Stomach (tissue), 9 donors: ENCODE results near the gene GET4. TPM values are rescaled to one million over a fixed set of nuclear protein-coding genes. Genes with fewer than 3 reads are reported as not detected.
"Not testable (repeated sequence)": the region's sequence is repeated elsewhere in the genome, so short reads cannot be mapped to it uniquely, and the experiment has no call there.

Experiments
- DNase-seq, 2 donors: peaks; one replicate each; pipeline versions ENCODE4 v3.0.0 to v3.0.0-alpha.2; 2013 to 2019
- H3K27ac ChIP-seq, 5 donors: fragments of 200-600 bp in 4 of 5; sonication (generic) in 4 of 5; one replicate each; pipeline ENCODE4 v1.5.1; 2013 to 2019; ENCODE audit warnings: mild to moderate bottlenecking in 1 of 5, moderate library complexity in 1 of 5
- H3K27me3 ChIP-seq, 3 donors: fragments of 200-600 bp; sonication (generic); one replicate each; pipeline ENCODE4 v1.5.1; 2017 to 2019; ENCODE audit warnings: mixed run types in 1 of 3
- H3K36me3 ChIP-seq, 4 donors: fragments of 200-600 bp; sonication (generic); 1 replicate in 3 of 4; 2 replicates in 1 of 4; pipeline ENCODE4 v1.5.1; 2016 to 2019
- H3K4me1 ChIP-seq, 4 donors: fragments of 200-600 bp; sonication (generic); one replicate each; pipeline ENCODE4 v1.5.1; 2016 to 2019
- H3K4me3 ChIP-seq, 4 donors: fragments of 200-600 bp; sonication (generic) in 3 of 4; one replicate each; pipeline ENCODE4 v1.5.1; 2016 to 2019; ENCODE audit warnings: mild to moderate bottlenecking in 1 of 4
- H3K9me3 ChIP-seq, 4 donors: fragments of 200-600 bp; sonication (generic); one replicate each; pipeline ENCODE4 v1.5.1; 2016 to 2019
- EP300 ChIP-seq: sonication (generic); formaldehyde crosslinking; IDR thresholded peaks from one replicate; pipeline ENCODE4 v1.6.1; 2017; ENCODE audit warnings: antibody characterized with exemption
- POLR2A ChIP-seq, 4 donors: fragments of 450-650 bp; IDR thresholded peaks; one replicate each; pipeline ENCODE4 v1.6.1; 2016; ENCODE audit warnings: antibody characterized with exemption in 4 of 4, control low read depth in 2 of 4, mild to moderate bottlenecking in 1 of 4, moderate library complexity in 1 of 4
- POLR2AphosphoS5 ChIP-seq, 3 donors: sonication (generic); formaldehyde crosslinking; IDR thresholded peaks; one replicate each; pipeline ENCODE4 v1.6.1; 2016; ENCODE audit warnings: antibody characterized with exemption in 3 of 3
- WGBS, 5 donors: extraction: QIAGEN DNeasy Blood & Tissue Kit in 3 of 5; methylation state at CpG; one replicate each; pipeline versions ENCODE4 v1.1.5 to v1.1.7; 2013 to 2018; 5-methylcytosine and 5-hydroxymethylcytosine counted together
- intact Hi-C: fragments of 100-400 bp; cut with DNase I; formaldehyde crosslinking; loops from one replicate; pipeline ENCODE4 v1.15.1; 2023; ENCODE audit warnings: low total_unique reads
- polyA plus RNA-seq, 3 donors: library from polyadenylated mRNA; stranded (reverse); fragments of 200-250 nt; gene quantifications; one replicate each; pipeline ENCODE4 v1.2.3, GENCODE V29; 2013
- total RNA-seq, 5 donors: library from RNA; depleted of rRNA; stranded (reverse); fragments of >200 nt; gene quantifications; one replicate each; pipeline versions ENCODE4 v1.1.0 to v1.2.3, GENCODE V29; 2014 to 2016
- TF ChIP-seq, protein P1 (sequence below), 7 experiments: fragments of 450-650 bp in 4 of 7; fragments of 200-600 bp in 3 of 7; sonication (generic) in 3 of 7; IDR thresholded peaks; one replicate each; pipeline ENCODE4 v1.5.1; 2016 to 2019; ENCODE audit warnings: antibody characterized with exemption in 7 of 7, control low read depth in 2 of 7, mild to moderate bottlenecking in 1 of 7
- donor health status: healthy with polysubstance abuse.
- donor health status: Bipolar disorder and iron deficiency.
- donor health status: healthy.

GET4 gene
- total and polyA plus RNA-seq, 8 donors: 22.4 to 140 (median 46.6) TPM

DNA sequence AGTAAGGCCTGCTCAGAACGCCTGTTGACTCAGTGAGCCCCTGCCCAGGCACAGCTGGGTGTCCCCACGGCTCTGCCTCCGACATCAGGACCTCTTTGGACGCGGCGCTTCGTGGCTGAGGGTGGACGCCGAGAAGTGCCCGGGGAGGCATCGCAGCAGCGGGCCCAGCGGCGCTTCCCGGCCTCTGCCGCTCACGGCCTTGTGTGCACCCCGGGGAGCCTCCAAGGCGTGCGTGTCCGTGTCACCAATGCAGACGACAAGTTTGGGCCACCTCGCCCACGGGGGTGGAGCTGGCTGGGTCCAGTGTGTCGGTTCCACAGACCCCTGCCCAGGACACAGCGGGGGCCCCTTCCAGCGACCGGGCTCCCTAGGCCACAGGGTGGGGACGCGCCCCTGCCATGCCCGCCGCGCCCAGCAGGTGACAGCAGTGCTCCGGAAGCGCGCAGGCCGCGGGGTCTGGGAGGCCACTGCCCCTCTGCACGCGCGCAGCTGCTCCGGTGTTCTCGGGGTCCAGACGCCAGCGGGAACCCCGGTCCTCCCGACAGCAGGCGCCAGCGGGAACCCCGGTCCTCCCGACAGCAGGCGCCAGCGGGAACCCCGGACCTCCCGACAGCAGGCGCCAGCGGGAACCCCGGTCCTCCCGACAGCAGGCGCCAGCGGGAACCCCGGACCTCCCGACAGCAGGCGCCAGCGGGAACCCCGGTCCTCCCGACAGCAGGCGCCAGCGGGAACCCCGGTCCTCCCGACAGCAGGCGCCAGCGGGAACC is 32.4 kb downstream of the GET4 start:
- peak overlapping the region in 3 of 5 donors; percentile 11 to 77 (median 64) for H3K27ac ChIP-seq
- H3K36me3 ChIP-seq: peaks cover 0 to 23% (median 7%) of the 10 kb centered on the region in 4 donors
- intact Hi-C loops, H3K27me3 ChIP-seq, H3K9me3 ChIP-seq: not testable (repeated sequence)
- peak; percentile 54 to 88 for DNase-seq
- WGBS, 5 donors: 32 to 65% (median 33%) methylated on average over 33 to 48 of the region's 73 CpGs
- H3K4me3 ChIP-seq: peak overlapping the region; percentile 28 to 43 (median 34)
- TF ChIP-seq POLR2AphosphoS5 (IDR thresholded peaks at IDR 0.05): peak in 1 of 3 donors; percentile 47
- TF ChIP-seq, protein P1, sequence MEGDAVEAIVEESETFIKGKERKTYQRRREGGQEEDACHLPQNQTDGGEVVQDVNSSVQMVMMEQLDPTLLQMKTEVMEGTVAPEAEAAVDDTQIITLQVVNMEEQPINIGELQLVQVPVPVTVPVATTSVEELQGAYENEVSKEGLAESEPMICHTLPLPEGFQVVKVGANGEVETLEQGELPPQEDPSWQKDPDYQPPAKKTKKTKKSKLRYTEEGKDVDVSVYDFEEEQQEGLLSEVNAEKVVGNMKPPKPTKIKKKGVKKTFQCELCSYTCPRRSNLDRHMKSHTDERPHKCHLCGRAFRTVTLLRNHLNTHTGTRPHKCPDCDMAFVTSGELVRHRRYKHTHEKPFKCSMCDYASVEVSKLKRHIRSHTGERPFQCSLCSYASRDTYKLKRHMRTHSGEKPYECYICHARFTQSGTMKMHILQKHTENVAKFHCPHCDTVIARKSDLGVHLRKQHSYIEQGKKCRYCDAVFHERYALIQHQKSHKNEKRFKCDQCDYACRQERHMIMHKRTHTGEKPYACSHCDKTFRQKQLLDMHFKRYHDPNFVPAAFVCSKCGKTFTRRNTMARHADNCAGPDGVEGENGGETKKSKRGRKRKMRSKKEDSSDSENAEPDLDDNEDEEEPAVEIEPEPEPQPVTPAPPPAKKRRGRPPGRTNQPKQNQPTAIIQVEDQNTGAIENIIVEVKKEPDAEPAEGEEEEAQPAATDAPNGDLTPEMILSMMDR (IDR thresholded peaks at IDR 0.05): peak in 5 of 7 experiments; percentile 41 to 91 (median 70)
- peaks cover 5 to 41% (median 12%) of the 10 kb centered on the region in 4 donors for H3K4me1 ChIP-seq

DNA sequence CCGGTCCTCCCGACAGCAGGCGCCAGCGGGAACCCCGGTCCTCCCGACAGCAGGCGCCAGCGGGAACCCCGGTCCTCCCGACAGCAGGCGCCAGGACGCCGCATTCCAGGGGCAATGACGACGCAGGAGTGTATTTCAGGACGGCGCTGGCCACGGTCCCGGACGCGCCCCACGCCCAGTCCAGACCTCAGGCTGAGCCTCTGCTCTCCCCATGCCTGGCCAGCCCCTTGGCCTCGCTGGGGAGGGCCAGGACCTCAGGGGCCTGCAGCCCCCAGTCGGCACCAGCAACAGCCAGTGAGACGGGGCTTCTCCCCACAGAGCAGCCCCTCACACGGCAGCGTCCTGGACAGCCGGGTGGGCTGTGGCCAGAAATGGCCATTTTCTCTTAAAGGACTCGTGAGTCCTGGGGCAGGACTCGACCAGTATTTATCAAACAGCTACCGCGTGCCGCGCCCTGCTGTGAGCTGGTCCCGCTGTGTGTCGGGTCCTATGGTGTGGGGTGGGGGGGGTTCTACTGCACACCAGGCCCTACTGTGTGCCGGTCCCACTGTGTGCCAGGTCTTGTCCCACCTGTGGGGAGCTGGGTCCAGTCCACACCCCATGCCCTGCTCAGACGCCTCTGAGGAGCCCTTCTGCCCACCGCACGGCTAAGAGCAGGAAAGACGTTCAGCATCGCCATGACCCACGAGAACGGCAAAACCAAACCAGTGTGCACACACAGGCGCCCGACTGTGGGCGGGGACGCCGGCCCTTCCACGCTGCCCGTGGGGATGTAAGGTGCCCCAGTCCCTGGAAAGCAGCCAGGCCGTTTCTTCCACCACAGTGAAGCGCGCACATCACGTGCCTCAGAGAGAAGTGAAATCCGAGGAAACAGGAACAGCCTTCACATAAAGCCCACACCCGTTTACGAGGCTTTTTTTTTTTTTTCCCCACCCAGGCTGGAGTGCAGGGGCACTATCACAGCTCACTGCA is 33.3 kb downstream of the GET4 start:
- intact Hi-C loops: no loop called here
- 27 to 68% (median 40%) methylated on average over 22 to 57 of the region's 58 CpGs for WGBS, 5 donors
- peak overlapping the region; percentile 28 to 43 (median 34) for H3K4me3 ChIP-seq

DNA sequence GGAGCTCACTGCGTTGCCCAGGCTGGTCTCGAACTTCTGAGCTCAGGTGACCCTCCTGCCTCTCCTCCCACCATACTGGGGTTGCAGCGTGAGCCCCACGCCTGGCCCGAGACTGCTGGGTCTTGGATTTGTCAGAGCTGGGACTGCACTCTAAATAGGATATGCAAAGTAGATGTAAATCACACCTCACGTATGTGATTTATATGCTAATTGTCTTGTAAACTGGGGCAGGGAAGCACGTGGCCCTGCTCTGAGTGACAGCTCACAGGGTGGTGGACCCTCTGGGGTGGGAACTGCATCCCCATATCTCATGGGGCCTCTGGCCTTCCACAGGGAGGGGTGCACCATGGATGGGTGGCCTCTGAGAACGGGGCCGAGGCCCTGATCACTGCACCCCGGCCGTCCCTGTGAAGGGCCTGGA is 34.1 kb downstream of the GET4 start:
- 86 to 89% (median 88%) methylated on average over 7 to 11 of the region's 11 CpGs for WGBS, 5 donors
- H3K27ac ChIP-seq: no peak overlapping the region
- H3K4me1 ChIP-seq: peaks cover 5 to 53% (median 25%) of the 10 kb centered on the region in 4 donors

More for the DNA sequence above, 33.3 kb downstream of the GET4 start:
- peak; percentile 52 to 76 for DNase-seq
- H3K36me3 ChIP-seq: peaks cover 0 to 14% (median under 1%) of the 10 kb centered on the region in 4 donors
- peak overlapping the region in 4 of 5 donors; percentile 5 to 77 (median 52) for H3K27ac ChIP-seq
- H3K27me3 ChIP-seq: no peaks in the 10 kb centered on the region
- no peaks in the 10 kb centered on the region for H3K9me3 ChIP-seq
- H3K4me1 ChIP-seq: peaks cover 5 to 48% (median 20%) of the 10 kb centered on the region in 4 donors
- TF ChIP-seq, protein P1 (IDR thresholded peaks at IDR 0.05): no peak
- peak in 1 of 3 donors; percentile 48 for TF ChIP-seq POLR2AphosphoS5 (IDR thresholded peaks at IDR 0.05)

More for the DNA sequence above, 34.1 kb downstream of the GET4 start:
- Histone ChIP-seq H3K27me3 (no peaks in the 10 kb centered on the region), H3K4me3 (no peak overlapping the region), H3K36me3 (peaks cover 0 to 12% (median 0%) of the 10 kb centered on the region in 4 donors), H3K9me3 (no peaks in the 10 kb centered on the region)
- intact Hi-C loops: no loop called here
- TF ChIP-seq, protein P1 (IDR thresholded peaks at IDR 0.05): no peak
- TF ChIP-seq POLR2AphosphoS5 (IDR thresholded peaks at IDR 0.05) (no peak), EP300 (no peak), POLR2A (IDR thresholded peaks at IDR 0.05) (no peak)
- no peak for DNase-seq
